Measurements from ENCODE around the gene MRPS33. TPM values are rescaled to one million over a fixed set of nuclear protein-coding genes. Genes with fewer than 3 reads are reported as not detected.
A peak's percentile ranks its signal among the peaks of the same experiment; 100 is the strongest.

The MRPS33 gene
- total and polyA plus RNA-seq, 4 donors = 15.0 to 82.3 (median 36.7) TPM

DNA sequence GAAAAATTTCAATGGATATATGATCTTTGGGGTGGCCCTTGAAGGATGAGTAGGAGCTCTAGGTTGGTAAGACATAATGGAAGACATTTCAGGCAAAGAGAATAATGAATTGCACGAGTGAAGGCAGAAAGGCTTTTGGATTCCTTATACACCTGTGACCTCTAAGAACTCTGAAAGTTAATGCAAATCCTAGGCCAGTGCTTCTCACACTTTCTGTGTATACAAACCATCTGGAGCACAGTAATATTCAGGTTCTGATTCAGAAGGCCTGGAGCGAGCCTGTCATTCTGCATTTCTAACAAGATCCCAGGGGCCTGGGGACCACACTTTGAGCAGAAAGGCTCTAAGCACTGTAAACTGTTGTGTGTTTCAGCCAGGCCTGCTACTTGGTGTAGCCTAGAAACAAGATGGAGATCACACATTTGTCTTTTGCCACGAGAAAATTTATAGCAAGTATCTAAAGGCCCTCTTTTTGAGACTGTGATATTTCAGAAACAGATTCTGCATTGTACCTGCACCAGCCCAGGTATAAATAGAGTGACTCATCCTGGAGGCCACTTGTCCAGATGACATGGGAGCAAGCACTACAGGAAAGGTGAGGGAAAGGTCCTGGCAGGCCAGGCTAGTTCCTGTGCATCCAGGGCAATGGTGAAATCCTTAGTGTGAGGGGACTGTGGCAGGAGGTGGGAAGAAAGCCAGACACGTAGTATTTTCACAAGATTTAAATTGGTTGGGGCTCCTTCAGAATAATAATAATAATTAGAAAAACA lies 24.4 kb downstream of the MRPS33 start:
- H3K9ac ChIP-seq (ENCODE audit: low read depth in 1 of 2, low read length in 2 of 2) = no peak overlapping the region
- DNase-seq (ENCODE audit: low spot score) = no peak
- no peak for TF ChIP-seq MAX (IDR thresholded peaks at IDR 0.05)
- no peak for TF ChIP-seq YY1 (IDR thresholded peaks at IDR 0.05)
- TF ChIP-seq GABPA (IDR thresholded peaks at IDR 0.05 in 1 of 2, conservative IDR thresholded peaks at IDR 0.05 in 1 of 2) = no peak

GRCh38 chr7:140989068-140989467 lies 25.7 kb downstream of the MRPS33 start:
- H3K9me3 ChIP-seq (ENCODE audit: control insufficient read depth in 4 of 4, low read length in 3 of 4) = peaks cover 0 to 2% (median 1%) of the 10 kb centered on the region in 4 donors
- no peak overlapping the region for H3K9ac ChIP-seq (ENCODE audit: low read depth in 1 of 2, low read length in 2 of 2)
- no peak for TF ChIP-seq EGR1 (IDR thresholded peaks at IDR 0.05; ENCODE audit: low read depth in 2 of 2)
- peak in 1 of 2 donors; percentile 11 for TF ChIP-seq HNF4A (conservative IDR thresholded peaks at IDR 0.05)
- TF ChIP-seq FOXA2 (IDR thresholded peaks at IDR 0.05) = no peak
- no peak overlapping the region for H3K4me3 ChIP-seq (ENCODE audit: low read depth in 1 of 3, low read length in 3 of 3)
- H3K36me3 ChIP-seq (ENCODE audit: control insufficient read depth in 4 of 4, insufficient read depth in 3 of 4, low read depth in 1 of 4, low read length in 3 of 4) = no peaks in the 10 kb centered on the region
- no peak for DNase-seq (ENCODE audit: low spot score)
- H3K27ac ChIP-seq (ENCODE audit: low read depth in 1 of 2, low read length in 2 of 2) = no peak overlapping the region
- H3K4me1 ChIP-seq (ENCODE audit: control insufficient read depth in 4 of 4, insufficient read depth in 4 of 4, low read length in 3 of 4) = peaks cover 5 to 8% (median 6%) of the 10 kb centered on the region in 4 donors
- no peaks in the 10 kb centered on the region for H3K27me3 ChIP-seq (ENCODE audit: control insufficient read depth in 4 of 4, insufficient read depth in 4 of 4, low read length in 3 of 4)

More for the DNA sequence above, 24.4 kb downstream of the MRPS33 start:
- H3K4me1 ChIP-seq (ENCODE audit: control insufficient read depth in 4 of 4, insufficient read depth in 4 of 4, low read length in 3 of 4) = peaks cover 5 to 8% (median 6%) of the 10 kb centered on the region in 4 donors
- no peaks in the 10 kb centered on the region for H3K27me3 ChIP-seq (ENCODE audit: control insufficient read depth in 4 of 4, insufficient read depth in 4 of 4, low read length in 3 of 4)
- H3K36me3 ChIP-seq (ENCODE audit: control insufficient read depth in 4 of 4, insufficient read depth in 3 of 4, low read depth in 1 of 4, low read length in 3 of 4) = no peaks in the 10 kb centered on the region
- 93% methylated on average over 4 of the region's 4 CpGs for WGBS
- no peak overlapping the region for H3K4me3 ChIP-seq (ENCODE audit: low read depth in 1 of 3, low read length in 3 of 3)
- no peak overlapping the region for H3K27ac ChIP-seq (ENCODE audit: low read depth in 1 of 2, low read length in 2 of 2)
- no peaks in the 10 kb centered on the region for H3K9me3 ChIP-seq (ENCODE audit: control insufficient read depth in 4 of 4, low read length in 3 of 4)

DNA sequence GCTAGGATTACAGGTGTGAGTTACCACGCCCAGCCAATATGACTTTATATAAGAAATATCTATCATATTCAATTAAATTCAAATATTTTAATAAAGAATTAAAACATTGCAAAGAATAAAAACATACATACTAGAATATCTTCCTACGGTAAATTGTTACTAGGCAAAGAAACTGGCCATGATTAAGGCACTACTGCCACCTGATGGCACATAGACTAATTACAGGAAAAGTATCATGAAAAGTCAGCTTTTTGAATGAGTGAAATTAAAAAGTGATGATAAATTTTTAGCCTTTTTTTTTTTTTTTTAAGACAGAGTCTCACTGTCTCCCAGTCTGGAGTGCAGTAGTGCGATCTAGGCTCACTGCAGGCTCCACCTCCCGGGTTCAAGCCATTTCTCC lies 30.9 kb downstream of the MRPS33 start:
- Histone ChIP-seq H3K27me3 (ENCODE audit: control insufficient read depth in 4 of 4, insufficient read depth in 4 of 4, low read length in 3 of 4) (no peaks in the 10 kb centered on the region), H3K4me1 (ENCODE audit: control insufficient read depth in 4 of 4, insufficient read depth in 4 of 4, low read length in 3 of 4) (peaks cover 1 to 3% (median 2%) of the 10 kb centered on the region in 4 donors), H3K36me3 (ENCODE audit: control insufficient read depth in 4 of 4, insufficient read depth in 3 of 4, low read depth in 1 of 4, low read length in 3 of 4) (no peaks in the 10 kb centered on the region), H3K9me3 (ENCODE audit: control insufficient read depth in 4 of 4, low read length in 3 of 4) (peaks cover 0 to 3% (median 1%) of the 10 kb centered on the region in 4 donors), H3K4me3 (ENCODE audit: low read depth in 1 of 3, low read length in 3 of 3) (no peak overlapping the region), H3K9ac (ENCODE audit: low read depth in 1 of 2, low read length in 2 of 2) (no peak overlapping the region), H3K27ac (ENCODE audit: low read depth in 1 of 2, low read length in 2 of 2) (no peak overlapping the region)
- no peak for TF ChIP-seq JUND (IDR thresholded peaks at IDR 0.05)
- no peak for TF ChIP-seq RXRA (IDR thresholded peaks at IDR 0.05)
- peak; percentile 30 for TF ChIP-seq CTCF (IDR thresholded peaks at IDR 0.05; ENCODE audit: low read depth, low read length, missing input control)
- no peak for TF ChIP-seq FOXA1 (IDR thresholded peaks at IDR 0.05)
- TF ChIP-seq HNF4G (IDR thresholded peaks at IDR 0.05) = no peak
- TF ChIP-seq, protein P1, sequence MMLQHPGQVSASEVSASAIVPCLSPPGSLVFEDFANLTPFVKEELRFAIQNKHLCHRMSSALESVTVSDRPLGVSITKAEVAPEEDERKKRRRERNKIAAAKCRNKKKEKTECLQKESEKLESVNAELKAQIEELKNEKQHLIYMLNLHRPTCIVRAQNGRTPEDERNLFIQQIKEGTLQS (IDR thresholded peaks at IDR 0.05) = no peak
- TF ChIP-seq NR2F2 (IDR thresholded peaks at IDR 0.05) = no peak
- no peak for TF ChIP-seq HNF4A (conservative IDR thresholded peaks at IDR 0.05)
- TF ChIP-seq, protein P2, sequence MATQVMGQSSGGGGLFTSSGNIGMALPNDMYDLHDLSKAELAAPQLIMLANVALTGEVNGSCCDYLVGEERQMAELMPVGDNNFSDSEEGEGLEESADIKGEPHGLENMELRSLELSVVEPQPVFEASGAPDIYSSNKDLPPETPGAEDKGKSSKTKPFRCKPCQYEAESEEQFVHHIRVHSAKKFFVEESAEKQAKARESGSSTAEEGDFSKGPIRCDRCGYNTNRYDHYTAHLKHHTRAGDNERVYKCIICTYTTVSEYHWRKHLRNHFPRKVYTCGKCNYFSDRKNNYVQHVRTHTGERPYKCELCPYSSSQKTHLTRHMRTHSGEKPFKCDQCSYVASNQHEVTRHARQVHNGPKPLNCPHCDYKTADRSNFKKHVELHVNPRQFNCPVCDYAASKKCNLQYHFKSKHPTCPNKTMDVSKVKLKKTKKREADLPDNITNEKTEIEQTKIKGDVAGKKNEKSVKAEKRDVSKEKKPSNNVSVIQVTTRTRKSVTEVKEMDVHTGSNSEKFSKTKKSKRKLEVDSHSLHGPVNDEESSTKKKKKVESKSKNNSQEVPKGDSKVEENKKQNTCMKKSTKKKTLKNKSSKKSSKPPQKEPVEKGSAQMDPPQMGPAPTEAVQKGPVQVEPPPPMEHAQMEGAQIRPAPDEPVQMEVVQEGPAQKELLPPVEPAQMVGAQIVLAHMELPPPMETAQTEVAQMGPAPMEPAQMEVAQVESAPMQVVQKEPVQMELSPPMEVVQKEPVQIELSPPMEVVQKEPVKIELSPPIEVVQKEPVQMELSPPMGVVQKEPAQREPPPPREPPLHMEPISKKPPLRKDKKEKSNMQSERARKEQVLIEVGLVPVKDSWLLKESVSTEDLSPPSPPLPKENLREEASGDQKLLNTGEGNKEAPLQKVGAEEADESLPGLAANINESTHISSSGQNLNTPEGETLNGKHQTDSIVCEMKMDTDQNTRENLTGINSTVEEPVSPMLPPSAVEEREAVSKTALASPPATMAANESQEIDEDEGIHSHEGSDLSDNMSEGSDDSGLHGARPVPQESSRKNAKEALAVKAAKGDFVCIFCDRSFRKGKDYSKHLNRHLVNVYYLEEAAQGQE (IDR thresholded peaks at IDR 0.05) = no peak
- no peak for TF ChIP-seq GABPA (IDR thresholded peaks at IDR 0.05 in 1 of 2, conservative IDR thresholded peaks at IDR 0.05 in 1 of 2)
- TF ChIP-seq MAX (IDR thresholded peaks at IDR 0.05) = no peak
- TF ChIP-seq, protein P3, sequence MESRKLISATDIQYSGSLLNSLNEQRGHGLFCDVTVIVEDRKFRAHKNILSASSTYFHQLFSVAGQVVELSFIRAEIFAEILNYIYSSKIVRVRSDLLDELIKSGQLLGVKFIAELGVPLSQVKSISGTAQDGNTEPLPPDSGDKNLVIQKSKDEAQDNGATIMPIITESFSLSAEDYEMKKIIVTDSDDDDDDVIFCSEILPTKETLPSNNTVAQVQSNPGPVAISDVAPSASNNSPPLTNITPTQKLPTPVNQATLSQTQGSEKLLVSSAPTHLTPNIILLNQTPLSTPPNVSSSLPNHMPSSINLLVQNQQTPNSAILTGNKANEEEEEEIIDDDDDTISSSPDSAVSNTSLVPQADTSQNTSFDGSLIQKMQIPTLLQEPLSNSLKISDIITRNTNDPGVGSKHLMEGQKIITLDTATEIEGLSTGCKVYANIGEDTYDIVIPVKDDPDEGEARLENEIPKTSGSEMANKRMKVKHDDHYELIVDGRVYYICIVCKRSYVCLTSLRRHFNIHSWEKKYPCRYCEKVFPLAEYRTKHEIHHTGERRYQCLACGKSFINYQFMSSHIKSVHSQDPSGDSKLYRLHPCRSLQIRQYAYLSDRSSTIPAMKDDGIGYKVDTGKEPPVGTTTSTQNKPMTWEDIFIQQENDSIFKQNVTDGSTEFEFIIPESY (IDR thresholded peaks at IDR 0.05) = no peak
- TF ChIP-seq SP1 (IDR thresholded peaks at IDR 0.05) = no peak
- TF ChIP-seq EGR1 (IDR thresholded peaks at IDR 0.05; ENCODE audit: low read depth in 2 of 2) = no peak
- peak; percentile 67 to 69 for TF ChIP-seq RAD21 (IDR thresholded peaks at IDR 0.05)
- no peak for TF ChIP-seq YY1 (IDR thresholded peaks at IDR 0.05)
- 71% methylated on average over 4 of the region's 4 CpGs for WGBS
- no peak for DNase-seq (ENCODE audit: low spot score)

All from liver (tissue), 9 donors.